ENCODE measurements around the gene PPP4R3A. TPM values are rescaled to one million over a fixed set of nuclear protein-coding genes. Genes with fewer than 3 reads are reported as not detected.

PPP4R3A gene
- total and polyA plus RNA-seq, 3 donors from 2014 or later, result 106 to 132 (median 113) TPM

DNA sequence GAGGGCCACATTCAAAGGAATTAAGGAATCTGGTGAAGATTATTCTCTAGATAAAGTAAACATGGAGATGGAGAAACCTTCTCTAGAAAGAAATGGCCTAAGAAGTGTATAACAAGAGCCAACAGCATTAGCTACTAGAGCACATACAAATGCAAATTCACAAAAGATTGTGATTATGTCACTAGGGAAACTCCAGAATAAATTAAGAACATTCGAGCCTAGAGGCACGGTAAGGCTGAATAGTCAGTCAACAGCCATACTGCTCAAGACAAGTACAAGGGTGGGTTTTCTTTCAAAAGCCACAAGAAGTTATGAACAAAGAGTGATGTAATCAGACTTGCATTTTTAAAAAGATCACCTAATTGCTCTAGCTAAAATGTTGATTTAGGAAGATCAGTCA, 25.4 kb downstream of the PPP4R3A start:
- no peaks in the 10 kb centered on the region for H3K27me3 ChIP-seq
- 87 to 90% methylated on average over 2 of the region's 2 CpGs for WGBS, 2 donors
- intact Hi-C loops (cut with DNase I; ENCODE audit: low total_unique reads), result no loop called here
- no peaks in the 10 kb centered on the region for H3K36me3 ChIP-seq (ENCODE audit: low read depth, missing control alignments)
- H3K9me3 ChIP-seq, result no peaks in the 10 kb centered on the region
- no peak for TF ChIP-seq POLR2A (IDR thresholded peaks at IDR 0.05)
- TF ChIP-seq, protein P1, sequence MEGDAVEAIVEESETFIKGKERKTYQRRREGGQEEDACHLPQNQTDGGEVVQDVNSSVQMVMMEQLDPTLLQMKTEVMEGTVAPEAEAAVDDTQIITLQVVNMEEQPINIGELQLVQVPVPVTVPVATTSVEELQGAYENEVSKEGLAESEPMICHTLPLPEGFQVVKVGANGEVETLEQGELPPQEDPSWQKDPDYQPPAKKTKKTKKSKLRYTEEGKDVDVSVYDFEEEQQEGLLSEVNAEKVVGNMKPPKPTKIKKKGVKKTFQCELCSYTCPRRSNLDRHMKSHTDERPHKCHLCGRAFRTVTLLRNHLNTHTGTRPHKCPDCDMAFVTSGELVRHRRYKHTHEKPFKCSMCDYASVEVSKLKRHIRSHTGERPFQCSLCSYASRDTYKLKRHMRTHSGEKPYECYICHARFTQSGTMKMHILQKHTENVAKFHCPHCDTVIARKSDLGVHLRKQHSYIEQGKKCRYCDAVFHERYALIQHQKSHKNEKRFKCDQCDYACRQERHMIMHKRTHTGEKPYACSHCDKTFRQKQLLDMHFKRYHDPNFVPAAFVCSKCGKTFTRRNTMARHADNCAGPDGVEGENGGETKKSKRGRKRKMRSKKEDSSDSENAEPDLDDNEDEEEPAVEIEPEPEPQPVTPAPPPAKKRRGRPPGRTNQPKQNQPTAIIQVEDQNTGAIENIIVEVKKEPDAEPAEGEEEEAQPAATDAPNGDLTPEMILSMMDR (IDR thresholded peaks at IDR 0.05), result no peak
- H3K27ac ChIP-seq, result no peak overlapping the region
- H3K4me1 ChIP-seq, result no peaks in the 10 kb centered on the region
- no peak overlapping the region for H3K4me3 ChIP-seq
- DNase-seq, result no peak

GRCh38 chr14:91484186-91484585, 25.9 kb downstream of the PPP4R3A start:
- Histone ChIP-seq H3K9me3 (no peaks in the 10 kb centered on the region), H3K27ac (no peak overlapping the region), H3K36me3 (ENCODE audit: low read depth, missing control alignments) (no peaks in the 10 kb centered on the region), H3K27me3 (no peaks in the 10 kb centered on the region), H3K4me3 (no peak overlapping the region), H3K4me1 (no peaks in the 10 kb centered on the region)
- TF ChIP-seq, protein P1 (IDR thresholded peaks at IDR 0.05), result no peak
- TF ChIP-seq POLR2A (IDR thresholded peaks at IDR 0.05), result no peak
- no peak for DNase-seq
- 88 to 89% methylated on average over 3 of the region's 3 CpGs for whole genome bisulfite sequencing, 2 donors
- intact Hi-C loops (cut with DNase I; ENCODE audit: low total_unique reads), result no loop called here

DNA sequence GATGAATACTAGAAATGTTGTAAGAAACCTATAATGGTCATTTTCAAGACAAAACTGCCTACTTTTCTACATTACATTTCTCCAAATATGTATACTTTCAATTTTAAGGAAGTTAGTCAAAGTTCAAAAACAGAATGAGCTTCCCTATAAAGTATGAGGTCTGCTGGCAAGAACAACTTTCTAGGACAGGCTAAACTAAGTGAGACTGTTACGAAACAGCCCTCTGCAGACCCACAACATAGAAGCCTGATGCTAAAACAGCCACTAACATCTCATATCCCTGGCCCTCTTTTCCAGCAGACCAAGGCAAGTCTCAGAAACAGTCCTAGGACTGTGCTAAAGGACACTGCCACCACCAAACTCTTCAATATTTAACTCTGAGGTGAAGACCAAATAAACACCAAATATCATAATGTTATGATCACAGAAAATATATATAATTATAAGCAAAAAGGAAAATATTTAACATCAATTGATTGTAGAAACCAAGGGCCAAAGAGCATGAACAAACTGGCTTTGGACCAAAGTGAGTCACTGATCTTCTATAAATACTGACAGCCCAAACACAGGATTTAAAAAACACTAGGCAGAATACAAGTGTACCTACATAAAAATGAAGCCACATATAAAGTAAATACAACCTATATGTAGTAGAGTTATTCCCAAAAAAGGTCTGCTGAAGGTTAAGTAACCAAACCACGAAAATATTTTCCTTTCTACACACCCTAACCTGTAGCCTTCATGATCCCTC, 27.7 kb downstream of the PPP4R3A start:
- Histone ChIP-seq H3K27ac (no peak overlapping the region), H3K4me3 (no peak overlapping the region), H3K9me3 (no peaks in the 10 kb centered on the region), H3K36me3 (ENCODE audit: low read depth, missing control alignments) (no peaks in the 10 kb centered on the region), H3K27me3 (no peaks in the 10 kb centered on the region), H3K4me1 (no peaks in the 10 kb centered on the region)
- WGBS, 2 donors, result 64 to 70% methylated on average over 2 of the region's 2 CpGs
- DNase-seq, result no peak
- no peak for TF ChIP-seq POLR2A (IDR thresholded peaks at IDR 0.05)
- TF ChIP-seq, protein P1 (IDR thresholded peaks at IDR 0.05), result no peak
- intact Hi-C loops (cut with DNase I; ENCODE audit: low total_unique reads), result no loop called here

DNA sequence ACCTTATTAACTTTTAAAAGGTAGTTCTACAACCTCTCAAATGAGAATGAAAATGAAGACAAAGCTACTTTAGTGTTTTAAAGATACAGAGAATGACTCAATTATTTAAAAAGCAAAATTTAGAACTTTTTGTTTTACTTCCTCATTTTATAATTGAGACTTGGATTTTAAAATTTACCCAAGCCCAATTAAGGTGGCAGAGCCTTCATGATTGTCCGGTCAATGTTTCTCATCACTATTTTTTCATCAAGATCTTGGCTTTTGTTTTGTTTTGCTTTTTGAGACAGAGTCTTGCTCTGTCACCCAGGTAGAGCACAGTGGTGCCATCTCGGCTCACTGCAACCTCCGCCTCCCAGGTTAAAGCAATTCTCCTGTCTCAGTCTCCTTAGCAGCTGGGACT, 32.7 kb downstream of the PPP4R3A start:
- no peaks in the 10 kb centered on the region for H3K27me3 ChIP-seq

More for the DNA sequence above, 32.7 kb downstream of the PPP4R3A start:
- no peak overlapping the region for H3K4me3 ChIP-seq
- 82 to 91% methylated on average over 3 of the region's 3 CpGs for WGBS, 2 donors
- H3K9me3 ChIP-seq, result no peaks in the 10 kb centered on the region
- H3K27ac ChIP-seq, result no peak overlapping the region
- intact Hi-C loops (cut with DNase I; ENCODE audit: low total_unique reads), result no loop called here
- TF ChIP-seq, protein P1 (IDR thresholded peaks at IDR 0.05), result no peak
- no peak for TF ChIP-seq POLR2A (IDR thresholded peaks at IDR 0.05)
- H3K4me1 ChIP-seq, result no peaks in the 10 kb centered on the region
- no peaks in the 10 kb centered on the region for H3K36me3 ChIP-seq (ENCODE audit: low read depth, missing control alignments)
- no peak for DNase-seq

Data from testis (tissue), 3 donors.